AG09309 (cell line): ENCODE data around the gene PRM2.
"Not testable (repeated sequence)": the region's sequence is repeated elsewhere in the genome, so short reads cannot be mapped to it uniquely, and the experiment has no call there.

Experiments
- DNase-seq: peaks from one replicate; pipeline ENCODE4 v3.0.0-alpha.2; 2010; ENCODE audit warnings: low read depth
- H3K4me3 ChIP-seq: 2 replicates; pipeline ENCODE4 v1.5.1; 2011; ENCODE audit warnings: mild to moderate bottlenecking, low read depth, low read length, moderate library complexity; ENCODE audit not compliant: control insufficient read depth
- TF ChIP-seq, protein P1 (sequence below): IDR thresholded peaks from 2 replicates; pipeline ENCODE4 v1.5.1; 2011; ENCODE audit warnings: mild to moderate bottlenecking, low read depth, low read length, inconsistent platforms; ENCODE audit not compliant: insufficient read depth, control insufficient read depth; ENCODE audit errors: missing control alignments

Gene PRM2

DNA sequence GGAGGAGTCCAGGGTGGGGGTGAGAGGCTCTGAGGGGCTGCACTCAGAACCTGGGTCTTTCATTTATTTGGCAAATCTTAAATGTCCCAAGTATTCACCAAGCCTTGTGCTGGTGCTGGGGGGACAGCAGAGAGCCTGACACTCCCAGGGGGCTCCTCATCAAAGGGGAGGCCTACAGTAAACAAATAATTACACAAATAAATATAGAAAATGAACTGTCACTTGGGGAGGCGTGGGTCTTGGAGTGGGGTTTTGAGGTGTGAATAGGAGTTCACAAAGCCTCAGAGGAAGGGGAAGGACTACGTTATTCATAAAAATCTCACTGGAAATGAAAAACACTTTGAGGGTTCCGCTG, 20.0 kb upstream of the PRM2 start:
- DNase-seq = no peak
- no peak overlapping the region for H3K4me3 ChIP-seq
- TF ChIP-seq, protein P1, sequence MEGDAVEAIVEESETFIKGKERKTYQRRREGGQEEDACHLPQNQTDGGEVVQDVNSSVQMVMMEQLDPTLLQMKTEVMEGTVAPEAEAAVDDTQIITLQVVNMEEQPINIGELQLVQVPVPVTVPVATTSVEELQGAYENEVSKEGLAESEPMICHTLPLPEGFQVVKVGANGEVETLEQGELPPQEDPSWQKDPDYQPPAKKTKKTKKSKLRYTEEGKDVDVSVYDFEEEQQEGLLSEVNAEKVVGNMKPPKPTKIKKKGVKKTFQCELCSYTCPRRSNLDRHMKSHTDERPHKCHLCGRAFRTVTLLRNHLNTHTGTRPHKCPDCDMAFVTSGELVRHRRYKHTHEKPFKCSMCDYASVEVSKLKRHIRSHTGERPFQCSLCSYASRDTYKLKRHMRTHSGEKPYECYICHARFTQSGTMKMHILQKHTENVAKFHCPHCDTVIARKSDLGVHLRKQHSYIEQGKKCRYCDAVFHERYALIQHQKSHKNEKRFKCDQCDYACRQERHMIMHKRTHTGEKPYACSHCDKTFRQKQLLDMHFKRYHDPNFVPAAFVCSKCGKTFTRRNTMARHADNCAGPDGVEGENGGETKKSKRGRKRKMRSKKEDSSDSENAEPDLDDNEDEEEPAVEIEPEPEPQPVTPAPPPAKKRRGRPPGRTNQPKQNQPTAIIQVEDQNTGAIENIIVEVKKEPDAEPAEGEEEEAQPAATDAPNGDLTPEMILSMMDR = no peak

DNA sequence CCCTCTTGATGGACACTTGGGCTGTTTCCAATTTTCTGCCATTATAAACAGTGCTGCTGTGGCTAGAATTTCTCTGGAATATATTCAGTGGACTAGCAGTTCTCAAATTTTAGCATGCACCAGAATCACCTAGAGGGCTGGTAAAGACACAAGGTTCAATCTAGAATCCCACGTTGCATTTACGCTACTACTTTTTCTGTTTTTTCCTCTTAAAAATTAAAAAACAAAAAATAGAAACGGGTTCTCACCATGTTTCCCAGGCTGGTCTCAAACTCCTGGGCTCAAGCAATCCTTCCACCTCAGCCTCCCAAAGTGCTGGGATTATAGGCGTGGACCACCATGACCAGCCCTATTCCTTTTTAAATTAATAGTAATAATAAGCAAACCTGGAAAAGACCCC, 19.4 kb upstream of the PRM2 start:
- no peak for DNase-seq
- no peak overlapping the region for H3K4me3 ChIP-seq

DNA sequence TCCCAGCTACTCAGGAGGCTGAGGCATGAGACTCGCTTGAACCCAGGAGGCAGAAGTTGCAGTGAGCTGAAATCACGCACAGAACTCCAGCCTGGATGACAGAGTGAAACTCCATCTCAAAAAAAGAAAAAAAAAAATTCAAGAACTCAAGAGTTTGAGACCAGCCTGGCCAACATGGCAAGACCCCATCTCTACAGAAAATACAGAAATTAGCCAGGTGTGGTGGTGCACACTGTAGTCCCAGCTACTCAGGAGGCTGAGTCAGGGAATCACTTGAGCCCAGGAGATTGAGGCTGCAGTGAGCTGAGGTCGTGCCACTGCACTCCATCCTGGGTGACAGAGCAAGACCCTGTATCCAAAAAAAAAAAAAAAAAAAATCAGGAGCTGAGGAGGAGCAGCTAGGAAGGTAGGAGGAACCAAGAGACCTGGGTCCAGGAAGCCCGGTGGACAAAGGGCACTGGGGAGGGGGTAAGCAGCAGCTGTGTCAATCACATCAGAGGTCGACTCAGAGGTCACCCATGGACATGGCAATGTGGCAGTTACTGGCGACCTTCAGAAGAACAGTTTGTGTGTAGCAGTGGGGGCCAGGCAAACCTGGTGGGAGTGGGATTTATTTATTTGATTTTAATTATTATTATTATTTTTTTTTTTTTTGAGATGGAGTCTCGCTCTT, 15.9 kb upstream of the PRM2 start:
- no peak overlapping the region for H3K4me3 ChIP-seq
- DNase-seq = no peak
- TF ChIP-seq, protein P1 = no peak

More for the DNA sequence above, 19.4 kb upstream of the PRM2 start:
- TF ChIP-seq, protein P1 = no peak

- TF ChIP-seq, protein P1 = no peak
- no peak for DNase-seq
- no peak overlapping the region for H3K4me3 ChIP-seq
Observed at GRCh38 chr16:11291091-11291703, 14.9 kb upstream of the PRM2 start.

- TF ChIP-seq, protein P1 = no peak
- H3K4me3 ChIP-seq = no peak overlapping the region
- no peak for DNase-seq
Observed at GRCh38 chr16:11290102-11290893, 14.0 kb upstream of the PRM2 start.

GRCh38 chr16:11289696-11290095, 13.4 kb upstream of the PRM2 start:
- DNase-seq = not testable (repeated sequence)

GRCh38 chr16:11289202-11289601, 12.9 kb upstream of the PRM2 start:
- H3K4me3 ChIP-seq = no peak overlapping the region
- no peak for DNase-seq
- TF ChIP-seq, protein P1 = no peak

More at GRCh38 chr16:11289696-11290095, 13.4 kb upstream of the PRM2 start:
- H3K4me3 ChIP-seq = not testable (repeated sequence)
